Lower lobe of right lung (tissue), 2 donors: ENCODE measurements around the gene TCHHL1. TPM values are rescaled to one million over a fixed set of nuclear protein-coding genes. Genes with fewer than 3 reads are reported as not detected.

ENCODE experiments used
- ATAC-seq, 2 donors: fragments of 200-7000 bp; cut with Tn5 transposase; one replicate each; pipeline ENCODE4 v1.9.1; 2020 to 2022; ENCODE audit warnings: mild to moderate bottlenecking in 2 of 2, moderate library complexity in 2 of 2
- DNase-seq: peaks from one replicate; pipeline ENCODE4 v3.0.0-alpha.2; 2020
- H3K27ac ChIP-seq: fragments of 200-600 bp; one replicate; pipeline ENCODE4 v1.8.0; 2022
- H3K27me3 ChIP-seq: fragments of 200-600 bp; one replicate; pipeline ENCODE4 v1.8.0; 2022; ENCODE audit warnings: low read depth
- H3K36me3 ChIP-seq: fragments of 200-600 bp; one replicate; pipeline ENCODE4 v1.8.0; 2022; ENCODE audit warnings: mild to moderate bottlenecking
- H3K4me1 ChIP-seq: fragments of 200-600 bp; one replicate; pipeline ENCODE4 v1.8.0; 2022
- H3K4me3 ChIP-seq: fragments of 200-600 bp; one replicate; pipeline ENCODE4 v1.8.0; 2022; ENCODE audit warnings: mild to moderate bottlenecking
- H3K9me3 ChIP-seq: fragments of 200-600 bp; one replicate; pipeline ENCODE4 v1.8.0; 2022
- intact Hi-C: fragments of 100-400 bp; cut with DNase I; formaldehyde crosslinking; loops from one replicate; pipeline ENCODE4 v1.11.0; 2022
- total RNA-seq: library from RNA; stranded (reverse); fragmentation: NEBNext Ultra II Directional; extraction: Animal tissue kit (Norgen Biotek cat#: 25700); gene quantifications from one replicate; pipeline ENCODE4 v1.2.1, GENCODE V29; 2021
- TF ChIP-seq, protein P1 (sequence below): fragments of 200-600 bp; IDR thresholded peaks from one replicate; pipeline ENCODE4 v1.8.0; 2022; ENCODE audit warnings: antibody characterized with exemption, mild to moderate bottlenecking
- donor health status: DM: no; HTN: yes; CAD: no; lungs with severe emphysema.

TCHHL1 gene
- total RNA-seq, 1 donor from 2014 or later, result not detected

DNA sequence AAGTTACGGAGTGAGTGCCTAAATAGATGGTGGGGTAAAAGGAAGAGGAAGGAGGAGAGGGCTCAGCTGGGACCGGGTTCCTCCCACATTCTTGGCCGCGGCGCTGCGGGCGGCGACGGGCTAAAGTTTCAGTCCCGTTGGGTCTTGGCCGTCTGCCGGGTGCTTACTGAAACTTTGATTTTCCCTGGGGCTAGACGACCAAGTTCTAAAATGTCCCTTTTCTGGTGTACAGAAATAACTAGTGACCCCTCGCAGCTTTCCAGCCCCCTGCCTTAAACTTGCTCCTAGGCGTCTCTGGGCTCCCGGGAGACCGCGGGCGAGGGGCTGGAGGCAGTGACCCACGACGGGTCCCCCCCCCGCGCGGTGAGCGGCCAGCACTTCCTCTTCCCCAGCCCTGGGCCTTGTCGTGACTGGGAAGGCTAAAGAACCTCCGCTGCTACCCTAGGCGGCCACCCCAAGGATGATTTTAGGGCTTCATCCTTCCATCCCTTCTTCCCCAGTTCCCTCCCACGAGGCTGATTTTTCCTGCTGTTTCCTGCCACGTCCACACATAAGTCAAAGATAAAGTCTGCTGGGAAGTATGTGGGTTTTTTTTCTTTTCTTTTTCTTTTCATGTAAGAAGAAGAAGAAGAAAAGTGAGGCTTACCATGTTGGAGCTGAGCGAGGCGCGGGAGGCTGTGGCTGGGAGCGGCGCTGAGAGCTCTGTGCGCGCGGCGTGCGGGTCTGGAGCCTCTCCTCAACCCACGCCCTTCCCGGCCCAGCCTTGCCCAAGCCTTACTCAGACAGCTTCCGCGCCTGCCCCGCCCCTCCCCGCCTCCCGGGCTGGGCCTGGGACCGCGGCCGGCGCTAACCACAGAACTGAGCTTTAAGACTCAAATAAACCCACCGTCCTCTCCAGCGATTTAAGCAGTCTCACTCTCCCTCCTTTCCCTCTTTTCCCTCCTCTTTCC is 52.3 kb downstream of the TCHHL1 start, which contains the start of gene S100A11:
Gene S100A11 (minus strand): TSS at position 738 of the 950 bp plus-strand sequence. CDS start 89 bp downstream, at position 649.
- Histone ChIP-seq H3K27me3 (no peaks in the 10 kb centered on the region), H3K4me1 (peaks cover 67% of the 10 kb centered on the region), H3K4me3 (peak within 1 kb of the TSS; percentile 88), H3K9me3 (no peaks in the 10 kb centered on the region), H3K27ac (peak within 1 kb of the TSS; percentile 93), H3K36me3 (peaks cover 24% of the 10 kb centered on the region)
- ATAC-seq (peak; percentile 95 to 96), DNase-seq (peak; percentile 97)
- TF ChIP-seq, protein P1, sequence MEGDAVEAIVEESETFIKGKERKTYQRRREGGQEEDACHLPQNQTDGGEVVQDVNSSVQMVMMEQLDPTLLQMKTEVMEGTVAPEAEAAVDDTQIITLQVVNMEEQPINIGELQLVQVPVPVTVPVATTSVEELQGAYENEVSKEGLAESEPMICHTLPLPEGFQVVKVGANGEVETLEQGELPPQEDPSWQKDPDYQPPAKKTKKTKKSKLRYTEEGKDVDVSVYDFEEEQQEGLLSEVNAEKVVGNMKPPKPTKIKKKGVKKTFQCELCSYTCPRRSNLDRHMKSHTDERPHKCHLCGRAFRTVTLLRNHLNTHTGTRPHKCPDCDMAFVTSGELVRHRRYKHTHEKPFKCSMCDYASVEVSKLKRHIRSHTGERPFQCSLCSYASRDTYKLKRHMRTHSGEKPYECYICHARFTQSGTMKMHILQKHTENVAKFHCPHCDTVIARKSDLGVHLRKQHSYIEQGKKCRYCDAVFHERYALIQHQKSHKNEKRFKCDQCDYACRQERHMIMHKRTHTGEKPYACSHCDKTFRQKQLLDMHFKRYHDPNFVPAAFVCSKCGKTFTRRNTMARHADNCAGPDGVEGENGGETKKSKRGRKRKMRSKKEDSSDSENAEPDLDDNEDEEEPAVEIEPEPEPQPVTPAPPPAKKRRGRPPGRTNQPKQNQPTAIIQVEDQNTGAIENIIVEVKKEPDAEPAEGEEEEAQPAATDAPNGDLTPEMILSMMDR, result no peak
- intact Hi-C loops, result no loop called here

DNA sequence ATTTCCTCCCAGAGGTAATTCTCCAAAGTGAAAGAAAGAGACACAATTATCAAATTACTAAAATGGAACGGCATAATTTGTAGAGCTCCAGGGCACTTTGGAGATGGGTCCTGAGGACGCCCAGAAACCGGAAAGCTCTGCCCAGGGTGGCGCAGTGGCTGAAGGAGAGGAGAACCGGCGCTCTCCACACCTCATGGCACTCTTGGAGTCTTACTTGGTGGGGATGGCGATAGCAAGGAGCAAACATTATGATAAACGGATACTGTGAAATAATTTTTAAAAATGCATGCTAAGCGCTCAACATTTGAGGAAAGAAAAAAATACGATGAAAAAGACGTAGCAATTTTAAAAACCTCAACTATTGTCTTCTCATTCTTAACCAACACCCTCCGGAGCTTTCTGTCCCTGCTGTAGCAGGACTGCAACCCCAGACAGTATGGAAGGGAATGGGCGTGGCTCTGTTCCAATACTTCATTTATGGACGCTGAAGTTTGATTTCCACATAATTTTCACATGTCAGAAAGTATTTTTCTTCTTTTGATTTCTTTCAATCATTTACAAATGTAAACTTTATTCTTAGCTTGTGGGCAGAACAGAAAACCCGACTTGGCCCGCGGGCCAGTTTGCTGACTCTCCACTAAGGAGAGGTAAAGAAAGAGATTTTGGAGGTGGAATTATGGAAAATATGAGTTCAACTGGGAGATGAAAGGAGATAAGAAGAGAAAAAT is 53.2 kb downstream of the TCHHL1 start:
- Histone ChIP-seq H3K4me1 (peaks cover 67% of the 10 kb centered on the region), H3K4me3 (peak overlapping the region; percentile 88), H3K27ac (peak overlapping the region; percentile 93), H3K36me3 (peaks cover 33% of the 10 kb centered on the region), H3K27me3 (no peaks in the 10 kb centered on the region), H3K9me3 (no peaks in the 10 kb centered on the region)
- ATAC-seq, result peak; percentile 24 to 54
- intact Hi-C loops, result no loop called here
- DNase-seq, result no peak
- TF ChIP-seq, protein P1, result no peak

DNA sequence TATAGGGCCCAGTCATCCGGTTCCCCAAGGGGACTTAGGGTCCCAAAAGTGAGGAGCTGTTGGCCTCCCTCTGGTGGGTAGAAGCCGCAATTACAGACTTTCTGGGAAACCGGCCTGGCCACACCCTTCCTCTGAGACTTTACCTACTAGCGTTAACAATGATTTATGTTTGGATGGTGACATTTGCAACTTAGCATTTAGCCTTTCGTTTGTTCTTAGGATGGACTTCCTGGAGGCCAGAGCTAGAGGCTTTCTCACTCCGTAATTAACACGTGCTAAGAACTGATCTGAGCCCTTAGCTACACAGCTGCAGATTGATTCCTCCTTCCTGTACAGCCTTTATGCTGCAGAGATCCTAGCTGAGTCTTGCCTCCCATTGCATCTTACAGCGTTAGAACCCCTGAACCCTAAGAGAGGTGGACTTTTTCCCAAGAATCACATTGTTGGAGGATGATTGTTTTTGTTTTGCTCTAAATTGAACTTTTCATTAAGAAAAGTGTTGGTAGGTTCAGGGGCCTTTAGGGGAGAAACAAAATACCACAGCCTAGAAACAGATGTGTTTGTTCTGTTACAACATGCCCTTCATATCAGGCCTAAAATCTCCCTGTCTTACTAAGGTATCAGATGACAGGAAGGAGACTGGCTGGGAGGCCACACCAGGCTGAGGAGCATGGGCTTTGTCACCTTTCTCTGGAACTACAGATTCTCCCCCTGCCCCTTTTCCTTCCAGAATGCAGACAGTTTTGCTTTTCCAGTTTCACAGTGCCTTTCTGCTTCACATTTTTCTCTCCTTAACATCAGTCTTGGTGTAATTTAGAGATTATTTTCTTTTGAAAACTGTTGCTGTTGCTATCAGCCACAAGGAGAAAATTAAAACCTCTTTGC is 54.0 kb downstream of the TCHHL1 start:
- peaks cover 63% of the 10 kb centered on the region for H3K4me1 ChIP-seq
- ATAC-seq, result peak; percentile 38 to 51
- no peaks in the 10 kb centered on the region for H3K27me3 ChIP-seq
- H3K27ac ChIP-seq, result peak overlapping the region; percentile 93
- H3K9me3 ChIP-seq, result no peaks in the 10 kb centered on the region
- DNase-seq, result no peak
- H3K36me3 ChIP-seq, result peaks cover 39% of the 10 kb centered on the region
- intact Hi-C loops, result no loop called here
- TF ChIP-seq, protein P1, result peak; percentile 76
- peak overlapping the region; percentile 88 for H3K4me3 ChIP-seq

DNA sequence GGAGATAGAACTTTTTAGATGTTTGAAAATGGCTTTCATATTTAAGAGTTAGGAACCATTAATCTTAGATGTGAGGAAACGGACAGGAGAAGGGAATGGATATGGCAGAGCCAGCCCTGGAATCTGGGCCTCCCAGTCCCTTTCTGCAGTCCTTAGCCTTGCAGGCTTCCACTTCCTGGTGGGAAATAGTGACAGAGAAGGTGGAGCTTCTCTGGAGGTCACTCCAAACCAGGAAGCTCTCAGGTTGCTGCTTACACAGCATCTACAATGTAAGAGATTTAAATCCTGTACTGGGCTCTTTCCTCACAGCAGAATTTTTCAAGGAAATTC is 54.6 kb downstream of the TCHHL1 start:
- H3K4me1 ChIP-seq, result peaks cover 58% of the 10 kb centered on the region
- TF ChIP-seq, protein P1, result no peak
- intact Hi-C loops, result no loop called here
- no peaks in the 10 kb centered on the region for H3K9me3 ChIP-seq
- H3K36me3 ChIP-seq, result peaks cover 39% of the 10 kb centered on the region
- peak overlapping the region; percentile 88 for H3K4me3 ChIP-seq
- peak overlapping the region; percentile 93 for H3K27ac ChIP-seq
- ATAC-seq (peak; percentile 12 to 44), DNase-seq (no peak)
- H3K27me3 ChIP-seq, result no peaks in the 10 kb centered on the region

Other genes with a start within 250 kb of the TCHHL1 start
- gene C2CD4D, start 249.2 kb downstream of the TCHHL1 start, total RNA-seq, result 0.21 TPM
- gene THEM5, start 235.4 kb downstream of the TCHHL1 start, total RNA-seq, result not detected
- 15.0 TPM for gene THEM4, start 179.6 kb downstream of the TCHHL1 start, total RNA-seq
- 602 TPM for gene S100A10, start 95.2 kb downstream of the TCHHL1 start, total RNA-seq
- 737 TPM for gene S100A11, start 52.1 kb downstream of the TCHHL1 start, total RNA-seq
- 0.15 TPM for gene TCHH, start 26.4 kb upstream of the TCHHL1 start, total RNA-seq
- gene RPTN, start 70.2 kb upstream of the TCHHL1 start, total RNA-seq, result not detected
- gene HRNR, start 135.1 kb upstream of the TCHHL1 start, total RNA-seq, result not detected
- not detected for gene FLG, start 236.2 kb upstream of the TCHHL1 start, total RNA-seq